Left lung (tissue), 10 donors: ENCODE results near the gene RAB11A. TPM values are rescaled to one million over a fixed set of nuclear protein-coding genes. Genes with fewer than 3 reads are reported as not detected.

Source experiments
- ATAC-seq: fragments of 200-7000 bp; cut with Tn5 transposase; one replicate; pipeline ENCODE4 v1.9.1; 2020; ENCODE audit warnings: moderate library complexity
- DNase-seq, 4 donors: peaks; one replicate each; pipeline ENCODE4 v3.0.0-alpha.2; 2013 to 2020
- H3K27ac ChIP-seq, 2 donors: fragments of 200-600 bp; sonication (generic) in 1 of 2; one replicate each; pipeline versions ENCODE4 v1.5.0 to v1.8.0; 2020 to 2021
- H3K27me3 ChIP-seq, 2 donors: fragments of 200-600 bp; sonication (generic) in 1 of 2; one replicate each; pipeline versions ENCODE4 v1.5.0 to v1.8.0; 2020 to 2021
- H3K36me3 ChIP-seq, 2 donors: fragments of 200-600 bp; sonication (generic) in 1 of 2; one replicate each; pipeline versions ENCODE4 v1.5.0 to v1.8.0; 2020 to 2021
- H3K4me1 ChIP-seq, 2 donors: fragments of 200-600 bp; one replicate each; pipeline ENCODE4 v1.8.0; 2021
- H3K4me3 ChIP-seq, 2 donors: fragments of 200-600 bp; sonication (generic) in 1 of 2; one replicate each; pipeline versions ENCODE4 v1.5.0 to v1.8.0; 2020 to 2021; ENCODE audit warnings: mild to moderate bottlenecking in 1 of 2
- H3K9me3 ChIP-seq, 2 donors: fragments of 200-600 bp; sonication (generic) in 1 of 2; one replicate each; pipeline versions ENCODE4 v1.5.0 to v1.8.0; 2020 to 2021
- intact Hi-C, 2 donors: fragments of 100-400 bp; cut with DNase I; formaldehyde crosslinking; loops; one replicate each; pipeline versions ENCODE4 v1.11.2 to v1.14.2; 2022
- polyA plus RNA-seq, 6 donors: library from polyadenylated mRNA; unstranded; fragments of 120-200 nt; gene quantifications; one replicate each; pipeline ENCODE4 v1.2.1, GENCODE V29; 2013; ENCODE audit not compliant: insufficient read length in 6 of 6
- total RNA-seq, 2 donors: library from RNA; stranded (reverse); fragmentation: NEBNext Ultra II Directional; extraction: Animal tissue kit (Norgen Biotek cat#: 25700); gene quantifications; one replicate each; pipeline ENCODE4 v1.2.1, GENCODE V29; 2021
- TF ChIP-seq, protein P1 (sequence below), 2 donors: fragments of 200-600 bp; sonication (generic) in 1 of 2; IDR thresholded peaks; one replicate each; pipeline versions ENCODE4 v1.5.0 to v1.8.0; 2021; ENCODE audit warnings: antibody characterized with exemption in 2 of 2
- donor health status: DM: no; HTN: yes; CAD: no.
- donor health status: DM: no; HTN: no; CAD: no.

The RAB11A gene
- total and polyA plus RNA-seq, 8 donors: 215 to 311 (median 271) TPM

DNA sequence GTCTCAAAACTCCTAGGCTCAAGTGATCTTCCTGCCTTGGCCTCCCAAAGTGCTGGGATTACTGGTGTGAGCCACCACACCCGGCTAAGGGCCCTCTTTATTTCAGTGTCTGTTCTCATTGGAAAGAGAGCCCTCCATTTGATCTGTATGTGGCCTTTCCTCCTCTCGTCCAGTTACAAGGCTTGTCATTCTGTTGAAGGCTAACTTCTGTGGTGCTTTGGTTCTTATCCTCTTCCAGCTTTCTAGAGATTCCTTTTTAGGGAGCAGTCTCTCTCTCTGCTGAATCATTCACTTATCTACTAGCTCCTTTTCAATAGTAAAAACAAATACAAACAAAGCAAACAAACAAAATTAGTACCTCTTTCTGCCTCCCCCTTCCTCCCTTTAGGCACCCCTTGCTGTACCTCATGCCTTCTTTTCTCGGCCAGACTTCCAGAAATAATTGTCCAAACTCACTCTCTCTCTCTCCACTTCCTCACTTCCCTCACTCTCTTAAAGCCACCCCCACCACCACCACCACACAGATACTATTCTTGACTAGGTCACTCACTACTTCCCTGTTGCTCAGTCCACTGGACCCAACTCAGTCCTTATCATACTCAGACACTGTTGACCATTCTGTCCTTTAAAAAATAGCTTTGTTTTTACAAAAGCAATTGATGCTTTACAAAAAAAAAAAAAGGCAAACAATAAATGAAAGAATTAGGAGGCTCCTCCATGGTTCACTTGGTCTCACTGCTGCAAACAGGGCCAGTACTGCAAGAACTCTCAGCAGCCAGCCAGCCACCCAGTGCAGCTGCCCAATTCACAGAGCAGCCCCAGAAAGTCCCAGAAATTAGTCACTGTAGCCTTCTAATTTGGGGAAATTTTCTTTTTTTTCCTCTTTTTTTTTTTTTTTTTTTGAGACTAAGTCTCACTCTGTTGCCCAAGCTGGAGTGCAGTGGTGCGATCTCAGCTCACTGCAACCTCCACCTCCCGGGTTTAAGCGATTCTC is 31.7 kb upstream of the RAB11A start:
- no peak for DNase-seq

DNA sequence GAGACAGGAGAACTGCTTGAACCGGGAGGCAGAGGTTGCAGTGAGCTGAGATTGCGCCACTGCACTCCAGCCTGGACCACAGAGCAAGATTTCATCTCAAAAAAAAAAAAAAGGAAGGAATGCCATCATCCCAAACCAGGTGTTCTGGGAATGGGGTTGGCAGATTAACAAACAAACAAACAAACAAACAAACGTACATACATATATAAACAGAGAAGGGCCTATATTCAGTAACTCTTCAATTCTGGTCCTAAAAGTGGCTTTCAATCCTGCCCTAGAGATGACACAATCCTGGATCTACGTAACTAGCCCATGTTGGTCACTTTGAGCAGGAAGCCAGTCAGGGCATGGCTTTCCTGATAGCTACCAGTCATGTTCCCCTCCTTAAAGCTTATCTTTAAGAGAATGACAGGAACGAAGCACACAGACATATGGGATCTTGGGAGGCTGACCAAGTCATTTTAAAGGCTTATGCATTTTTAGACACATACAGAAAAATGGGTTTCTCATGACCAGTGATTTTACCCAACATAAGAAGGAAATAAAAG is 29.9 kb upstream of the RAB11A start:
- Histone ChIP-seq H3K4me1 (peaks cover 12 to 57% of the 10 kb centered on the region in 2 donors), H3K27ac (no peak overlapping the region), H3K36me3 (no peaks in the 10 kb centered on the region), H3K9me3 (no peaks in the 10 kb centered on the region), H3K27me3 (no peaks in the 10 kb centered on the region), H3K4me3 (no peak overlapping the region)
- DNase-seq (no peak), ATAC-seq (no peak)
- intact Hi-C loops: no loop called here
- TF ChIP-seq, protein P1, sequence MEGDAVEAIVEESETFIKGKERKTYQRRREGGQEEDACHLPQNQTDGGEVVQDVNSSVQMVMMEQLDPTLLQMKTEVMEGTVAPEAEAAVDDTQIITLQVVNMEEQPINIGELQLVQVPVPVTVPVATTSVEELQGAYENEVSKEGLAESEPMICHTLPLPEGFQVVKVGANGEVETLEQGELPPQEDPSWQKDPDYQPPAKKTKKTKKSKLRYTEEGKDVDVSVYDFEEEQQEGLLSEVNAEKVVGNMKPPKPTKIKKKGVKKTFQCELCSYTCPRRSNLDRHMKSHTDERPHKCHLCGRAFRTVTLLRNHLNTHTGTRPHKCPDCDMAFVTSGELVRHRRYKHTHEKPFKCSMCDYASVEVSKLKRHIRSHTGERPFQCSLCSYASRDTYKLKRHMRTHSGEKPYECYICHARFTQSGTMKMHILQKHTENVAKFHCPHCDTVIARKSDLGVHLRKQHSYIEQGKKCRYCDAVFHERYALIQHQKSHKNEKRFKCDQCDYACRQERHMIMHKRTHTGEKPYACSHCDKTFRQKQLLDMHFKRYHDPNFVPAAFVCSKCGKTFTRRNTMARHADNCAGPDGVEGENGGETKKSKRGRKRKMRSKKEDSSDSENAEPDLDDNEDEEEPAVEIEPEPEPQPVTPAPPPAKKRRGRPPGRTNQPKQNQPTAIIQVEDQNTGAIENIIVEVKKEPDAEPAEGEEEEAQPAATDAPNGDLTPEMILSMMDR (IDR thresholded peaks at IDR 0.05): no peak

More for the DNA sequence above, 31.7 kb upstream of the RAB11A start:
- no peak overlapping the region for H3K4me3 ChIP-seq
- no peaks in the 10 kb centered on the region for H3K27me3 ChIP-seq
- H3K4me1 ChIP-seq: peaks cover 22 to 75% of the 10 kb centered on the region in 2 donors
- peak overlapping the region in 1 of 2 donors; percentile 55 for H3K27ac ChIP-seq
- ATAC-seq: peak; percentile 18
- intact Hi-C loops: no loop called here
- no peaks in the 10 kb centered on the region for H3K36me3 ChIP-seq
- no peaks in the 10 kb centered on the region for H3K9me3 ChIP-seq
- TF ChIP-seq, protein P1 (IDR thresholded peaks at IDR 0.05): no peak

GRCh38 chr15:65839985-65840384 is 29.3 kb upstream of the RAB11A start:
- TF ChIP-seq, protein P1 (IDR thresholded peaks at IDR 0.05): no peak
- no peak overlapping the region for H3K27ac ChIP-seq
- H3K4me1 ChIP-seq: peaks cover 12 to 53% of the 10 kb centered on the region in 2 donors
- no peaks in the 10 kb centered on the region for H3K27me3 ChIP-seq
- DNase-seq: no peak
- no peak overlapping the region for H3K4me3 ChIP-seq
- ATAC-seq: no peak
- no peaks in the 10 kb centered on the region for H3K36me3 ChIP-seq
- no peaks in the 10 kb centered on the region for H3K9me3 ChIP-seq
- intact Hi-C loops: no loop called here

DNA sequence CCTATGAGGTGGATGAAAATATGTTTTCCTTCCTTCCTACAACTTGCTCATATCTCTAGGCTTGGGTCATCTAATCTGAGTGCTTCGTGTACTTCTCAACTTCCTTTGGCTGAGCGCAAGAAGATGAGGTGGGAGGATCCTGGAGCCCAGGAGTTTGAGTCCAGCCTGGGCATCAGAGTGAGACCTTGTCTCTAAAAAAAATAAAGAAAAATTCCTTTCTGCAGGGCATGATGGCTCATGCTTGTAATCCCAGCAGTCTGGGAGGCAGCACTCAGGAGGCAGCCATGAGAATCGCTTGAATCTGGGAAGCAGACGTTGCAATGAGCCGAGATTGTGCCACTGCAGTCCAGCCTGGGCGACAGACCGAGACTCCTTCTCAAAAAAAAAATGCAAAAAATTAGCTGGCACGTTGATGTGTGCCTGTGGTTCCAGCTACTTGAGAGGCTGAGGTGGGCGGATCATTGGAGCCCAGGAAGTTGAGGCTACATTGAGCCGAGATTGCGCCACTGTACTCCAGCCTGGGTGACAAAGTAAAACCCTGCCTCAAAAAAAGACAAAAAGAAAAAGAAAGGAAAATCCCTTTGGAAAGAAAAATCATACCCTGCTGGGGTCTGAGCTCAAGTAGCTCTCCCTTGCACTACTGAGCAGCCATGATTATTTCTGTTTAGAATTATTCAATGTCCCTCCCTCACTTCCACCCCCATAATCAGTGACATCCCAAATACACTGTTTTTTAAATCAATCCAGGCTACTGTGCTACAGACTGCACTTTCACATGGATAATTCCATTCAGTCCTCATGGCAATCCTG is 28.0 kb upstream of the RAB11A start:
- DNase-seq (peak in 2 of 4 donors; percentile 40 to 73), ATAC-seq (peak; percentile 92)
- intact Hi-C loops: no loop called here
- TF ChIP-seq, protein P1 (IDR thresholded peaks at IDR 0.05): no peak
- Histone ChIP-seq H3K36me3 (no peaks in the 10 kb centered on the region), H3K9me3 (no peaks in the 10 kb centered on the region), H3K27ac (peak overlapping the region; percentile 67 to 74), H3K27me3 (no peaks in the 10 kb centered on the region), H3K4me3 (peak overlapping the region; percentile 17 to 19), H3K4me1 (peaks cover 12 to 41% of the 10 kb centered on the region in 2 donors)
